Left ventricle myocardium inferior (tissue), 1 donor: ENCODE results near the gene LRMDA. TPM values are rescaled to one million over a fixed set of nuclear protein-coding genes. Genes with fewer than 3 reads are reported as not detected.
"Not testable (repeated sequence)": the region's sequence is repeated elsewhere in the genome, so short reads cannot be mapped to it uniquely, and the experiment has no call there.

ENCODE experiments used
- DNase-seq: peaks from one replicate; pipeline ENCODE4 v3.0.0-alpha.2; 2020
- H3K27ac ChIP-seq: fragments of 200-600 bp; replicated peaks from 2 replicates; pipeline ENCODE4 v1.8.0; 2021
- H3K27me3 ChIP-seq: fragments of 200-600 bp; 2 replicates; pipeline ENCODE4 v1.8.0; 2021; ENCODE audit warnings: low read depth
- H3K36me3 ChIP-seq: fragments of 200-600 bp; 2 replicates; pipeline ENCODE4 v1.8.0; 2021
- H3K4me1 ChIP-seq: fragments of 200-600 bp; 2 replicates; pipeline ENCODE4 v1.8.0; 2021
- H3K4me3 ChIP-seq: fragments of 200-600 bp; 2 replicates; pipeline ENCODE4 v1.8.0; 2021; ENCODE audit warnings: mild to moderate bottlenecking, moderate library complexity
- H3K9me3 ChIP-seq: fragments of 200-600 bp; replicated peaks from 2 replicates; pipeline ENCODE4 v1.8.0; 2021
- CTCF ChIP-seq: fragments of 200-600 bp; IDR thresholded peaks from 2 replicates; pipeline ENCODE4 v1.8.0; 2021; ENCODE audit warnings: antibody characterized with exemption, mild to moderate bottlenecking, borderline replicate concordance
- intact Hi-C: fragments of 100-400 bp; cut with micrococcal nuclease; formaldehyde crosslinking; loops from one replicate; pipeline ENCODE4 v1.11.0; 2022
- total RNA-seq: library from RNA; stranded (reverse); fragmentation: NEBNext Ultra II Directional; extraction: Animal tissue kit (Norgen Biotek cat#: 25700); gene quantifications from one replicate; pipeline ENCODE4 v1.2.1, GENCODE V29; 2021
- donor health status: DM: no; HTN: yes; CAD: no; lungs with severe emphysema.

The LRMDA gene
- total RNA-seq, 1 donor from 2014 or later = 18.7 TPM

DNA sequence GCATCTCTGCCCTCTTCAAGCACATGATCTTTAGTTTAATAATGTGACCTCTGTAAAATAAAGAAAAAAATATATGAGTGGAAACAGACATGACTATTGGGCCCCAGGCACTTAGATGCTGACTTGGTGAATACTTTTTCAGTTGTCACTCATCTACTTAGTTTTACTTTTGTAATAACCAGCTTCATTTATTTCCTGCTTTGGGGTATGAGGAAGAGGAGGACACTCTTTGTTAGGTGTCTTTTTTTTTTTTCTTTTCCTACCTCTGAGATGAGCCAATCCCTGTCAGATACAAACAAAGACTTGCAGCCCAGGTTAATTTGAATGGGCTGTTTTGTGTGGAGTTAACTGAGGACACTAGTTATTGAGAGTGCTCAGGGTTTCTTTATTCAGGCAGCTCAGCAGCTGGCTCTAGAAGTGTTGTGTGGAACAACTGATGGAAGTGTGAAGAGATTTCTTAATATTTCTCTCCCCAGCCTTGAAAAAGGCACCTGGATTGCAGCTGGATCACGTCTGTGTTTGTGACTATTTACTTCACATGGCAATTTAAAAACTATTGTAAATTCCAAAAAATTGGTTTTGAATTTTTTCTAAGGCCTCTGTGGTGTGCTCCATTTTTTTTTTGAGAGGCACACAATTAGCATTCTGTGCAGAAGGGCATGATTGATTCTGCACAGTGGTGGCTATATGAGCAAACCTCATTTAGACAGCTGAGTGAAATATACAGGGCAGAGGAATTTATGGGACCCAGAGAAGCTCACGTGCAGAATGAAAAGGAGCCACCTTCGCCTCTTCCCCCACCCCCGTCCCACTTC, 333.8 kb downstream of the LRMDA start:
- TF ChIP-seq CTCF = no peak
- intact Hi-C loops = no loop called here
- H3K9me3 ChIP-seq = no peaks in the 10 kb centered on the region
- peak overlapping the region; percentile 21 for H3K27ac ChIP-seq
- no peaks in the 10 kb centered on the region for H3K36me3 ChIP-seq
- H3K4me1 ChIP-seq = peaks cover 10% of the 10 kb centered on the region
- no peak for DNase-seq
- H3K27me3 ChIP-seq = no peaks in the 10 kb centered on the region
- no peak overlapping the region for H3K4me3 ChIP-seq

DNA sequence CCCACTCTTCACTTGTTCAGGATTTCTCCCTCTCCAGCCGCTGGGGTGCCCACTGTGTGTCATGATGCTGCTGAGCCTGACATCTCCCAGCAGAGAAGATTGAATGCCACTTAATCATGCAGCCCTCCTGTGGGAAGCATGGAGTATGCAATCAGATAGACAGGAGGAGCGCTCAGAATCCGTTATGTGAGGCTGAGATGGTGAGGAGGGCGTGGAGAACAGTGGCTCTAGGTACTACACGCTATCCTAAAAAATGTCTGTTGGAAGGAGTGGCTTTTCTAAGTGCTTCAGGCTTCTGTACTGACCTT, 334.3 kb downstream of the LRMDA start:
- Histone ChIP-seq H3K4me1 (peaks cover 10% of the 10 kb centered on the region), H3K27ac (no peak overlapping the region), H3K4me3 (no peak overlapping the region), H3K27me3 (no peaks in the 10 kb centered on the region), H3K36me3 (no peaks in the 10 kb centered on the region), H3K9me3 (no peaks in the 10 kb centered on the region)
- intact Hi-C loops = no loop called here
- no peak for TF ChIP-seq CTCF
- no peak for DNase-seq

- no peak for DNase-seq
- Histone ChIP-seq H3K4me1 (peaks cover 12% of the 10 kb centered on the region), H3K27me3 (no peaks in the 10 kb centered on the region), H3K4me3 (no peak overlapping the region), H3K36me3 (no peaks in the 10 kb centered on the region), H3K9me3 (no peaks in the 10 kb centered on the region), H3K27ac (no peak overlapping the region)
- TF ChIP-seq CTCF = no peak
- intact Hi-C loops = no loop called here
Measured at GRCh38 chr10:75766106-75766505, 334.7 kb downstream of the LRMDA start.

DNA sequence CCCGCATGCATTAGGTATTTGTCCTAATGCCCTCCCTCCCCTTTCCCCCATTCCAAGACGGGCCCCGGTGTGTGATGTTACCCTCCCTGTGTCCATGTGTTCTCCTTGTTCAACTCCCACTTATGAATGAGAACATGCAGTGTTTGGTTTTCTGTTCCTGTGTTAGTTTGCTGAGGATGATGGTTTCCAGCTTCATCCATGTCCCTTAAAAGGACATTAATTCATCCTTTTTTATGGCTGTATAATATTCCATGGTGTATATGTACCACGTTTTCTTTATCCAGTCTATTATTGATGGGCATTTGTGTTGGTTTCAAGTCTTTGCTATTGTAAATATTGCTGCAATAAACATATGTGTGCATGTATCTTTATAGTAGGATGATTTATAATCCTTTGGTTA, 335.3 kb downstream of the LRMDA start:
- DNase-seq, intact Hi-C loops, H3K27me3 ChIP-seq, H3K27ac ChIP-seq, H3K9me3 ChIP-seq, H3K36me3 ChIP-seq, H3K4me3 ChIP-seq: not testable (repeated sequence)
- peaks cover 18% of the 10 kb centered on the region for H3K4me1 ChIP-seq

DNA sequence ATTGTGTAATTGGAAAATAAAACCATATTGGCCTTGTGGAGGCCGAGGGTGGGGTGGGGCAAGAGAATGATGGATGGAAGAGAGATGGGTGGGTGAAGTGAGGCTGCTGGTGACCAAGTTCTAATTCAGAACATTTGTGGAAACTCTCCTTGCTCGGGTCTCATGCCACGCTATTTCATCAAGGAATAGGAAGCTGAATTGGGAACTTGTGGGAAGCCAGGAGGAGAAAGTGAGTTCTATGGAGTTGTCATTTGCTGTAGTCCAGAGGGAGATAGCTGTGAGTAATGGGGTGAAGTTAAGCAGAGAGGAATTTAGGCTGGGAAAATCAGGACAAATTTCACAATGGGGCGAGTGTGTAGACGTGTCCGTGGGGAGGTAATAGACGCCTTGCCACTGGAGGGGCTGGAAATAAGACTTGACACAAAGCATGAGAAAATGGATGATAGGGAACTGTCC, 339.2 kb downstream of the LRMDA start:
- intact Hi-C loops = no loop called here
- Histone ChIP-seq H3K27ac (peak overlapping the region; percentile 67), H3K27me3 (no peaks in the 10 kb centered on the region), H3K4me1 (peaks cover 20% of the 10 kb centered on the region), H3K4me3 (no peak overlapping the region), H3K36me3 (no peaks in the 10 kb centered on the region), H3K9me3 (no peaks in the 10 kb centered on the region)
- no peak for TF ChIP-seq CTCF
- peak; percentile 46 for DNase-seq

GRCh38 chr10:75771606-75772005, 340.2 kb downstream of the LRMDA start:
- Histone ChIP-seq H3K4me1 (peaks cover 20% of the 10 kb centered on the region), H3K27me3 (no peaks in the 10 kb centered on the region), H3K4me3 (peak overlapping the region; percentile 46), H3K9me3 (no peaks in the 10 kb centered on the region), H3K36me3 (no peaks in the 10 kb centered on the region), H3K27ac (peak overlapping the region; percentile 67)
- intact Hi-C loops = no loop called here
- no peak for TF ChIP-seq CTCF
- DNase-seq = no peak
